Subcutaneous adipose tissue (tissue), 4 donors: ENCODE results near the gene TMC3. TPM values are rescaled to one million over a fixed set of nuclear protein-coding genes. Genes with fewer than 3 reads are reported as not detected.

ENCODE experiments used
- total RNA-seq, 4 donors: library from RNA; depleted of rRNA; stranded (reverse); fragments of >200 nt; gene quantifications; one replicate each; pipeline ENCODE4 v1.1.0, GENCODE V29; 2016
- TF ChIP-seq, protein P1 (sequence below): fragments of 450-650 bp; IDR thresholded peaks from one replicate; pipeline ENCODE4 v1.5.1; 2016; ENCODE audit warnings: low read depth, mild to moderate bottlenecking, control low read depth, antibody characterized with exemption, moderate library complexity

The TMC3 gene
- total RNA-seq, 4 donors from 2014 or later, result not detected

- TF ChIP-seq, protein P1, sequence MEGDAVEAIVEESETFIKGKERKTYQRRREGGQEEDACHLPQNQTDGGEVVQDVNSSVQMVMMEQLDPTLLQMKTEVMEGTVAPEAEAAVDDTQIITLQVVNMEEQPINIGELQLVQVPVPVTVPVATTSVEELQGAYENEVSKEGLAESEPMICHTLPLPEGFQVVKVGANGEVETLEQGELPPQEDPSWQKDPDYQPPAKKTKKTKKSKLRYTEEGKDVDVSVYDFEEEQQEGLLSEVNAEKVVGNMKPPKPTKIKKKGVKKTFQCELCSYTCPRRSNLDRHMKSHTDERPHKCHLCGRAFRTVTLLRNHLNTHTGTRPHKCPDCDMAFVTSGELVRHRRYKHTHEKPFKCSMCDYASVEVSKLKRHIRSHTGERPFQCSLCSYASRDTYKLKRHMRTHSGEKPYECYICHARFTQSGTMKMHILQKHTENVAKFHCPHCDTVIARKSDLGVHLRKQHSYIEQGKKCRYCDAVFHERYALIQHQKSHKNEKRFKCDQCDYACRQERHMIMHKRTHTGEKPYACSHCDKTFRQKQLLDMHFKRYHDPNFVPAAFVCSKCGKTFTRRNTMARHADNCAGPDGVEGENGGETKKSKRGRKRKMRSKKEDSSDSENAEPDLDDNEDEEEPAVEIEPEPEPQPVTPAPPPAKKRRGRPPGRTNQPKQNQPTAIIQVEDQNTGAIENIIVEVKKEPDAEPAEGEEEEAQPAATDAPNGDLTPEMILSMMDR, result no peak
These were observed 15.8 kb downstream of the TMC3 start for GRCh38 chr15:81358248-81358647.

DNA sequence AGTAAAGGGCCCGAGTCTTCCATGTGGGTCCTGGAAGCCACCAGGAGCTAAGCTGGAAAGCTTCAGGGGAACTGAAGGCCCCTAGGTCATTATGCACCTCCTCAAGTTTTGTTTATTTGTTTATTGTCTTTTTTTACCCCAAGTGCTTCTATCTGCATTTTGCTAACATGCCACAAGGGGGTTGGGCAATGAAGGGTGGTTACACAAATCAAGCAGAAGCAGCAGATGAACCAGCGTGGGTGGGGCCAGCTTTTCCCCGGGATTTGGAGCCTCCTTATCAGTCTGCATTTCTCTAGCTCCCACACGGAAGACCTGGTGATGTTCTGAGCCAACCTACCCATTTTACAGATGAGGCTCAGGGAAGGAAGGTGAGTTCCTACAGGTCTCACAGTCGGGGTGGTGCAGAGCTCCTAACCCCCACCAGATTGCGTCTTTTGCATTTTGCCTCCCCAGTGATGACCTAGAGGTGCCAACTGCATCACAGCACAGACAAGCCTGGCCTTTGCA, 16.8 kb downstream of the TMC3 start:
- TF ChIP-seq, protein P1, result no peak

GRCh38 chr15:81356252-81356651, 17.8 kb downstream of the TMC3 start:
- TF ChIP-seq, protein P1, result no peak

DNA sequence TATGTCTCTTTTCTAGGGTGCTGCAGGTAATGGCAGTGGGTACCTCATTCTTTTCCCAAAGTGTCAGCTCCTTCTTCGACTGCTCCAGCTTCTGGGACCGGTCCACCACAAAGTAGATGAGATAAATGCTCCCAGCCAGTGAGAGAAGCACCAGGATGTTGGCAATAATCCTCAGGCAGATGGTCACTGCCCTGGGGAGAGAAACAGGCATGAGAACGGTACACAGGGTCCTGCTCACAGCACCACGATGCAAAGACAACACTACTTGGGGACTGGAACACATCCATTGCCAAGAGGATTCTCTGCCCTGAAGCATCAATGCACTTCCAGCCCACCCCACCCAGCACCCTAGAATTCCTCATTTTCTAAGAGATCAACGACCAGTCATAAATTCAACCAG, 22.4 kb downstream of the TMC3 start:
- TF ChIP-seq, protein P1, result no peak

DNA sequence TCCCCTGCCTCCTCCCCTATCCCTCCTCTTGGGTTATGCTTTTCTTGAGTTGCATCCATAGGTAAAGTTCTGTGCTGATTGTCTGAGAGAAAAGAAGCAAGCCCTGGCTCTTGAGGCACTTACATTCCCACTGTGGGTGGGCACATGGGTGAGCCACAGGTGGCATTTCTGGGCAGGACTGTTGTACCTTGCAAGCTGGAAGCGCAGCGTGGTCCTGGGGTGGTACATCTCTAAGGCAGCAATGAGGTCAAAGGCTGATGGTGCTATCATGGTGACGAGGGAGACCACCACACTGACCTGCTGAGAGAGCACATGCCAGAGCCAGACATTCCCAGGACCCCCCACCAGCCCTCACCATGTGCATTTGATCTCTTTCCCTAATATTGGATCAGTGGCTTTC, 24.7 kb downstream of the TMC3 start:
- TF ChIP-seq, protein P1, result no peak

DNA sequence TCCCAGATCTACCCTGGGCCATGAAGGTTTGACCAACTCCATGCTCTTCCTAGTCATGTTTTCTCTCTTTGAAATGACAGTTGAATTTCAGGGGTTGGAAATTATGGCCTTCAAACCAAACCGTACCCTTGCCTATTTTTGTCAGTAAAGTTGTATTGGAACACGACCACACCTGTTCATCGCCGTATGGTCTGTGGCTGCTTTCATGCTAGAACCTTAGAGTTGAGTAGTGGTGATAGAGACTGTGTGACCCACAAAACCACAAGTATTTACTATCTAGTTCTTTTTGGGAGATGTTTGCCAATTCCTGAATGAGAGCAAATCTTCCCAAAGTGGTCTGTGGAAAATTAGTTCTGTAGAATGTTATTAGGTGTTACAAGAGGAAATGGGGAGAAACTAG, 26.1 kb downstream of the TMC3 start:
- TF ChIP-seq, protein P1, result no peak

- TF ChIP-seq, protein P1, result no peak
These were observed 27.4 kb downstream of the TMC3 start for GRCh38 chr15:81346611-81347010.

DNA sequence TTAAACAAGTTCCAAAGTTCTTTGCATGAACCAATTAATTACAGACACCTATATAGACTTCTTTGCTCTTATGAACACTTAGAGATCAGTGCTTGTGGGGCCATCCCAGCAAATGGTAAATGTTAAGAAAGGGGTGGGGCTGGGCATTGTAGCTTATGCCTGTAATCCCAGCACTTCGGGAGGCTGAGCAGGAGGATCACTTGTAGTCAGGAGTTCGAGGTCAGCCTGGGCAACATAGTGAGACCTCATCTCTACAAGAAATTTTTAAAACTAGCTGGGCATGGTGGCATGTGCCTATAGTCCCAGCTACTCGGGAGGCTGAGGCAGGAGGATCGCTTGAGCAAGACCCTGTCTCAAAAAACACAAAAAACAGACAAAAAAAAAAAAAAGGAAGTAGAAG, 30.6 kb downstream of the TMC3 start:
- TF ChIP-seq, protein P1, result no peak
